GM04503 (cell line): ENCODE data around the gene CD2.

Experiments
- DNase-seq: peaks from one replicate; pipeline ENCODE4 v3.0.0-alpha.2; 2012; ENCODE audit warnings: low read depth

CD2 gene

GRCh38 chr1:116760996-116761665 is 6.9 kb downstream of the CD2 start:
- no peak for DNase-seq

- no peak for DNase-seq
Observed at GRCh38 chr1:116762281-116762680, 8.1 kb downstream of the CD2 start.

GRCh38 chr1:116762781-116763115 is 8.5 kb downstream of the CD2 start:
- no peak for DNase-seq

- no peak for DNase-seq
Observed at GRCh38 chr1:116763116-116763786, 9.0 kb downstream of the CD2 start.

GRCh38 chr1:116763787-116764465 is 9.7 kb downstream of the CD2 start:
- DNase-seq: no peak

- no peak for DNase-seq
Observed at GRCh38 chr1:116764466-116764898, 10.3 kb downstream of the CD2 start.

- no peak for DNase-seq
Observed at GRCh38 chr1:116764906-116765862, 11.0 kb downstream of the CD2 start.

GRCh38 chr1:116765962-116766361 is 11.7 kb downstream of the CD2 start:
- DNase-seq: no peak

GRCh38 chr1:116766616-116767469 is 12.6 kb downstream of the CD2 start:
- DNase-seq: no peak

- DNase-seq: no peak
Observed at GRCh38 chr1:116767782-116768382, 13.7 kb downstream of the CD2 start.

GRCh38 chr1:116768416-116769103 is 14.3 kb downstream of the CD2 start:
- DNase-seq: no peak

GRCh38 chr1:116769104-116769452 is 14.8 kb downstream of the CD2 start:
- DNase-seq: no peak

- DNase-seq: no peak
Observed at GRCh38 chr1:116769561-116769977, 15.3 kb downstream of the CD2 start.

- DNase-seq: no peak
Observed at GRCh38 chr1:116769994-116770393, 15.8 kb downstream of the CD2 start.

- no peak for DNase-seq
Observed at GRCh38 chr1:116770625-116771024, 16.4 kb downstream of the CD2 start.

GRCh38 chr1:116771997-116772647 is 17.9 kb downstream of the CD2 start:
- no peak for DNase-seq

- DNase-seq: no peak
Observed at GRCh38 chr1:116772648-116773045, 18.4 kb downstream of the CD2 start.

- no peak for DNase-seq
Observed at GRCh38 chr1:116775116-116775752, 21.0 kb downstream of the CD2 start.
